Skin of body (tissue), 3 donors: ENCODE measurements around the gene PLCD1. TPM values are rescaled to one million over a fixed set of nuclear protein-coding genes. Genes with fewer than 3 reads are reported as not detected.

Experiments
- DNase-seq: peaks from one replicate; lab custom pipeline; 2025; lab: John Stamatoyannopoulos, UW
- small RNA-seq: library from RNA; depleted of rRNA; stranded (forward); fragments of <200 nt; gene quantifications from one replicate; pipeline ENCODE3, GENCODE V24; 2014; ENCODE audit warnings: low replicate concordance
- total RNA-seq: library from RNA; depleted of rRNA; stranded (reverse); fragments of >200 nt; gene quantifications from one replicate; pipeline ENCODE4 v1.2.3, GENCODE V29; 2014

PLCD1 gene
- total RNA-seq, 1 donor from 2014 or later: 26.2 TPM

DNA sequence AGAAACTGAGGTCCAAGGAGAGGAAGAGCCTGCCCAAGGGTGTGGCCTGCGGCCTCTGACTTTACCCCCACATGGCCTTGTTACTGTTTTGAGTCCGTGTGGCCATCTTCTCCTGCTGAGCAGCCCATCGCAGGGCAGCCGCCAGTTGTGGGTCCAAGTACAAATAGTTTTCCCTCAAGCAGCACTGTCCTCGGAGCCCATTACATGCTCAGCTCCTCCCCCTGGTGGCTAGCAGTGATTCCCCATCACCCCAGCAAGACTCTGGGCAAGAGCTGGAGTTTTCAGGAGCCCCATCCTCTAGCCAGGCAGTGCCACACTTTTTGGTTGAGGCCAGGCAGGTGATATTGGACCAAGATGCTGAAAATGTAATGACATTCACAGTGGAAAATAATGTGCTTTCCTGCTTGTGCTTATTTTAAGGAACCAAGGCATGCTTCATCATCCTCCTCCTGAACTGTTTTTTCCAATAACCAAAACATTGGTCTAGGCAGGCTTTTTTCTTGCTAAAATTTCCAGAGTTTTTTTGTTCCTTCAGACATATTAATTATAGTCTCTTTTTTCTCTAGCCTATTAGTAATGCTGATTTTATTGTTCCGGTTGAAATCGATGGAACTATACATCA, 62.1 kb downstream of the PLCD1 start:
- DNase-seq: peak; percentile 22

DNA sequence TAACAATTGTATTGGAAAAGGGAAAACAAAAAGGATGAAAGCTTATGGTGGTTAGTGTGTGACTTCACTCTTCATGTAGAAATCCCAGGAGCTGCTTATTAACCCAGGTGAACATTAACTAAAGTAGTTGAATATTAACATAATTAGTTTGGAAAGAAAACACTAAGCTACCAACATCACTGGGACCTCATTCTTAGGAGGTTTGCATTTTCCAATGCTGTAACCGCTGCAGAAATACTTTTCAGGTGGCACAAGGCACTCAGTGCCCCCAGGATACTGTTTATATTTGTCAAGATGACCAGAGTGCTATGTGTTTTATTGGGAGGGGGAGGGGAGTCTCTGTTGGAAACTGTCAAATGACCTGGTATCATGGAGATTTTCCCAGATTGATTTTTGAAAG, 64.7 kb downstream of the PLCD1 start:
- no peak for DNase-seq

GRCh38 chr3:37964146-37964545, 65.3 kb downstream of the PLCD1 start:
- no peak for DNase-seq

GRCh38 chr3:37963635-37964034, 65.8 kb downstream of the PLCD1 start:
- DNase-seq: no peak

DNA sequence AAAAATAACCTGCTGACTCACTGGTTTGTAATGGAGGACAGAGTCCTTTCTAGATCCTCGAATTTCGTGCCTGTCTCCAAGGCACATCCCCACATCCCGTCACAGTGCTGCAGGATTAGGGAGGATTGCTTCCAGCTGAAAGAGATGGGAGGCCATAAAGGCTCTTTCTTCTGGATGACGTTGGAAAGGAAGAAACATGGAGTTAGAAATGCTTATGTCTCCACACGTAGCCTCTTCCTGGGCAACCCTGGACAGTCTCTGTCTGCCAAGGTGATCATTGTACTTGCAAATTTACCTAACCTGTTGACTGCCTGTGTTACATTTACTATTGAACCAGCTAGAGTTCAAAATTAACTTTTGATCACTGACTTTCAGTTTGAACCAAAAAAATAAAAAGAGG, 66.4 kb downstream of the PLCD1 start:
- DNase-seq: peak; percentile 53

- peak; percentile 70 for DNase-seq
These were observed 67.6 kb downstream of the PLCD1 start for GRCh38 chr3:37961622-37962431.

GRCh38 chr3:37957539-37957936, 71.9 kb downstream of the PLCD1 start:
- DNase-seq: no peak

Small RNA genes within 50 kb of the gene (small RNA-seq; reads per million reads assigned to genes)
- gene MIR26A1 (6.1 reads per million, percentile 91 among the genes with 10 or more reads in this experiment), gene RF00019 (not detected)

Other genes starting within 250 kb of the PLCD1 start
- 39.3 TPM for gene CTDSPL, start 167.8 kb downstream of the PLCD1 start, total RNA-seq
- 15.4 TPM for gene VILL, start 38.9 kb downstream of the PLCD1 start, total RNA-seq
- gene DLEC1, start 9.6 kb upstream of the PLCD1 start, total RNA-seq: 0.49 TPM
- gene ACAA1, start 107.5 kb upstream of the PLCD1 start, total RNA-seq: 47.8 TPM
- 10.5 TPM for gene MYD88, start 109.0 kb upstream of the PLCD1 start, total RNA-seq
- 41.1 TPM for gene OXSR1, start 135.9 kb upstream of the PLCD1 start, total RNA-seq
- gene SLC22A13, start 236.2 kb upstream of the PLCD1 start, total RNA-seq: 0.30 TPM